Measurements from ENCODE around the gene GTF3C2.
"Not testable (repeated sequence)": the region's sequence is repeated elsewhere in the genome, so short reads cannot be mapped to it uniquely, and the experiment has no call there.

Gene GTF3C2

GRCh38 chr2:27320958-27321543 lies 35.5 kb downstream of the GTF3C2 start:
- peak; percentile 55 to 80 (median 66) for DNase-seq

DNA sequence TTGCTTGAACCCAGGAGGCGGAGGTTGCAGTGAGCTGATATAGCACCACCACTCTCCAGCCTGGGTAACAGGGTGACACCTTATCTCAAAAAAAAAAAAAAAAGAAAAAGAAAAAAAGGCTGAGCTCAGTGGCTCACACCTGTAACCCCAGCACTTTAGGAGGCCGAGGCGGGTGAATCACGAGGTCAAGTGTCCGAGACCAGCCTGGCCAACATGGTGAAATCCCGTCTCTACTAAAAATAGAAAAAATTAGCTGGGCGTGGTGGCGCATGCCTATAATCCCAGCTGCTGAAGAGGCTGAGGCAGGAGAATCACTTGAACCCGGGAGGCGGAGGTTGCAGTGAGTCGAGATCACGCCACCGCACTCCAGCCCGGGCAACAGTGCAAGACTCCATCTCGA lies 36.7 kb downstream of the GTF3C2 start:
- not testable (repeated sequence) for DNase-seq

GRCh38 chr2:27316655-27317412 lies 39.7 kb downstream of the GTF3C2 start:
- DNase-seq, result peak in 2 of 4 experiments; percentile 21 to 30

DNA sequence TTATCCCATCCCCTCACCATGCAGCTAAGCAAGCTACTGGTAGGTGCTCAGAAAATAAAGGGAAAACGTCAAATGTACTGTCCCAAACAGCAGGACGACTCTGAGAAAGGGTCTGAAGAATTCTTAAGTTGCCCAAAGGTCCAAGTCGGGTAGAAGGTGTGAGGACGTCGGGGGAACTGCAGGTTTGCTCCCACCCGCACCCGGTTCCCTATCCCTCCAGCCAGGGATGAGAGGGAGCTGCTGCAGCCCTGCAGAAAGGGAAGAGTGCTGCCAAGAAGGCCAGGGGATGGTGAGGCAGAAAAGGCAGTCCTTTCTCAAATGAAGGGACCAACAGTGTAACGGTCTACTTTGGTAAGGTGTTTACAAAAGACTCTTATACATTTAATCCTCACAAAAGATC lies 41.4 kb downstream of the GTF3C2 start:
- no peak for DNase-seq

DNA sequence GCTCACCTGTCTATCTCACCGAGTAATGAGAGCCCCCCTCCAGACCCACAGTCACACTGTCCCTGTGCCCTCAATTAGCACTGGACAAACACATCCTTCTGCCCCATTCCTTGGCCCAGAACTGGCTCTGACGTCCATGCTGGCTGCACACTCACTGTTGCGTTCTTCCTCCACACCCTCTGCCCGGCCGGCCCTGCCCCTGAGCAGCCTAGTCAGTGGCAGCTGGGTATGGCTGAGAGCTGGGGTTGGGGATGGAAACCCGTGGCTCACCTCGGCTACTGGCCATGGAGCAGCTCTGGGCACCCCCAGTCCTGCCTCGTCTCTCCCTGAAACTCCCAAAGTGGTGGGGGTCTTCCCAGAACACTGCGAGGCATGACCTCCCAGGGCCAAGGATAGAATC lies 41.9 kb downstream of the GTF3C2 start:
- no peak for DNase-seq

- no peak for DNase-seq
Measured at GRCh38 chr2:27313882-27314645, 42.5 kb downstream of the GTF3C2 start.

DNA sequence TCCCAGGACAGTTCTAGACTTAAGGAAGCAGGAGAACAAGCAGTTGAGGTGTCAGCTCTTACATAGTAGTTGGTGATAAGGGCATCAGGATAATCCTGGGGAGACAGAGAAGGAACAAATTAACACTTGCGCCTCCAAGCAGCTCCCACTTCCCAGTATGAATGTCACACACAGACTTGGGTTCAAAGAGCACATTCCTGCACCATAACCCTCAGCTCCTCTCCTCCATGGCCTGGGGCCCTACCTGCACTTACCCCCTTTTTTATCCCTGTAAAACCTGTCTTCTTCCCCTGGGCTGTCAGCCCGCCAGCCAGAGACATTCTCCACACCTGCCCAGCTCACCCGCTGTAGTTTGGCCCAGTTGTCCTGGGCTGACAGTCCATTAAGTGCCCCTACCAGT lies 44.4 kb downstream of the GTF3C2 start:
- no peak for DNase-seq

GRCh38 chr2:27309651-27310050 lies 46.9 kb downstream of the GTF3C2 start:
- DNase-seq, result no peak

GRCh38 chr2:27308359-27308881 lies 48.1 kb downstream of the GTF3C2 start, which contains the start of gene UCN:
Gene UCN (minus strand): TSS chr2:27308445. CDS start chr2:27307895, 550 bp downstream.
- DNase-seq, result peak in 1 of 4 experiments; percentile 10

GRCh38 chr2:27307545-27308358 lies 48.8 kb downstream of the GTF3C2 start:
- DNase-seq, result peak in 1 of 4 experiments; percentile 20

DNA sequence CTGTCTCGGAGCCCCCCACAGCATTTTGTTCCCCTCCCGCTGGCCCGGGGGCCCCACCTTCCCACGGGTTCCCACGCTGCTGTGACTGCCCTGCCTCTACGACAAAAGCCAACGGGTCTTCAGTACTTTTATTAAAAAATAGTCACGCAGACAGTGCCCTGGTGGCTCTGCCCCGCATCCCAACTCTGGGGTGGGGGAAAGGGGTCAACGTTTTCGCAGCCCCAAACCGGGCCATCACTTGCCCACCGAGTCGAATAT lies 49.3 kb downstream of the GTF3C2 start:
- no peak for DNase-seq

DNA sequence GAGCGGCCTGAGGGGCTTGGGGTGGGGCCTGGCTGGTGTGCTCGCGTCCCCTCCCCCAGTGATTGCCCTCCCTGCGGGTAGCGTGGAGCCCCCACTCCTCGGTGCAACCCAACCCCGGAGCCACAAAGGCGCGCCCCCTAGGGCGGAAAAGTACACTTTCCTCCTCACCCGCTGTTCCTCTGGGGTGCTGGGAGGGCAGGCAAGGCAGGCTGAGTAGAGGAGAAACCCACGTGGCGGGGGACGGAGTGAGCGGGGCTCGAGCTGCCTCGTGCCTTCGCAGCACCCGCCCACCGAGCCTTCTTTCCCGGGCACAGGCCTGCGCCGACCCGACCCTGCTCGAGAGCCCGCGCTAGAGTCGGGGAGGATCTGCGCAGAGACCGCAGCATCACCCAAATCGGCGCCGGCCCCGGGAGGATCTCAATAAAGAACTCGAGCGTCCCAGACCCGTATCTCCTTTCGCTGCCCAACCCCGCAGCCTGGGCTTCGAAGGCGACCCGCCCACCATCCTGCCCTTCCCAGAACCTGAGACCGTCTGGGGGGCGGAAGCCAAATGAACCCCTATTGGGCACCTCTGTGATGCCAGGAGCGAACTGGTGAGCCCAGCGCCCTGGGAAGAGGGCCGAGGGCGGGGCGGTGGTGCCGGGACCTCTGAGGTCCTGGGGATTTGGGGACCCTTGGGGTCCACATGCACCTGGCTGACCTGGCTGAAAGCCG lies 49.8 kb downstream of the GTF3C2 start:
- peak in 2 of 4 experiments; percentile 32 to 55 for DNase-seq

DNA sequence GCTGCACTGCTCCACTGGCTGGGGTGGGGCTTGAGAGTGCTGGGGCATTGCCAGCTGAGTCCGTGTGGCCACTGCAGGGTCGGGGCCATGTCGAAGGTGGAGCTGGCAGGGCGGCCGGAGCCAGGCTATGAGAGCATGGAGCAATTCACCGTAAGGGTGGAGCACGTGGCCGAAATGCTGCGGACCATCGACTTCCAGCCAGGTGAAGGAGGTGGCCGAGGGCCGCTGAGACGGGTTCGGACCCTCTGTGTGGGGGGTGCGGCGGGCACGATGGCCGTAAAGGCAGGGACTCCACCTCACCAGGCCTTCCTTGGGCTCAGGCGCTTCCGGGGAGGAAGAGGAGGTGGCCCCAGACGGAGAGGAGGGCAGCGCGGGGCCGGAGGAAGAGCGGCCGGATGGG lies 50.4 kb downstream of the GTF3C2 start:
- no peak for DNase-seq

DNA sequence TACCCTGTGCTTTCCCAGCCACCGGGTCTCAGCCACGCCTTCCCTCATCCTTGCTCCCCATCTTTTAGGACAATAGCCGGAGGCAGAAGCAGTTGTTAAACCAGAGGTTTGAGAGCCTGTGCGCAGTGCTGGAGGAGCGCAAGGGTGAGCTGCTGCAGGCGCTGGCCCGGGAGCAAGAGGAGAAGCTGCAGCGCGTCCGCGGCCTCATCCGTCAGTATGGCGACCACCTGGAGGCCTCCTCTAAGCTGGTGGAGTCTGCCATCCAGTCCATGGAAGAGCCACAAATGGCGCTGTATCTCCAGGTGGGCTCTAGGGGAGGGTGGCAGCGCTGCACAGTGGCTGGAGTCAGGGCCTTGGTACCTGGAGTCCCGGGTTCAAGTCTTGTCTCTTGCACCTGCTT lies 51.0 kb downstream of the GTF3C2 start:
- DNase-seq, result no peak

GRCh38 chr2:27304488-27305240 lies 51.9 kb downstream of the GTF3C2 start:
- no peak for DNase-seq

DNA sequence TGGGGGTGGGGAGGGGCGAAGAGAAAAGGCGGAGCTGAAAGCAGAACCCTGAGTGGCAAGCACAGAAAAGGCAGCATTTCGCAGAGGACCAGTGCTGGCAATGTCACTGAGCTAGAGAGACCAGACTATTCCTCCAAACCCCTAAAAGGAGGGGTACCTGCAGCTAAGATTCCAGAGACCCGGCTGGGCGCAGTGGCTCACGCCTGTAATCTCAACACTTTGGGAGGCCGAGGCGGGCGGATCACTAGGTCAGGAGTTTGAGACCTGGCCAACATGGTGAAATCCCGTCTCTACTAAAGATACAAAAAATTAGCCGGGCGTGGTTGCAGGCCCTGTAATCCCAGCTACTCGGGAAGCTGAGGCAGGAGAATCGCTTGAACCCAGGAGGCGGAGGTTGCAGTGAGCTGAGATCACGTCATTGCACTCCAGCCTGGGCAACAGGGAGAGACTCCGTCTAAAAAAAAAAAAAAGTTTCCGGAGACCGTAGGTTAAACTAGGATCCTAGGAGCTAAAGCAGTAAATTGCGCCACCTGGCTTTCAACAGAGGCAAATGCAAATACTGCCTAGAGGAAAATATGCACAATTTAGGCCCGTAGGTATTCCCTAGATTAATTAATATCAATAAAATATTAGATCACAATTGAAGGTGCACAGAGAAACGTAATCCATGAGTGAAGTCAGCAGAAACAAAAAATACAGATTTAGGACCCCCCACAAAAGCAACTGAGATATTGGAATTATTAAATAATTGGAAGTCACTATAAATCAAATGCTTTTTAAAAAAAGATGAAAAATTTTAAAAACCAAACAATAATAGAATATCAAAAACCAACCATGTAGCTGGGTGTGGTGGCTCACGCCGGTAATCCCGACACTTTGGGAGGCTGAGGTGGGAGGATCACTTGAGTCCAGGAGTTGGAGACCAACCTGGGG lies 53.2 kb downstream of the GTF3C2 start:
- peak; percentile 78 to 92 (median 86) for DNase-seq

GRCh38 chr2:27300606-27301005 lies 56.0 kb downstream of the GTF3C2 start:
- not testable (repeated sequence) for DNase-seq

DNA sequence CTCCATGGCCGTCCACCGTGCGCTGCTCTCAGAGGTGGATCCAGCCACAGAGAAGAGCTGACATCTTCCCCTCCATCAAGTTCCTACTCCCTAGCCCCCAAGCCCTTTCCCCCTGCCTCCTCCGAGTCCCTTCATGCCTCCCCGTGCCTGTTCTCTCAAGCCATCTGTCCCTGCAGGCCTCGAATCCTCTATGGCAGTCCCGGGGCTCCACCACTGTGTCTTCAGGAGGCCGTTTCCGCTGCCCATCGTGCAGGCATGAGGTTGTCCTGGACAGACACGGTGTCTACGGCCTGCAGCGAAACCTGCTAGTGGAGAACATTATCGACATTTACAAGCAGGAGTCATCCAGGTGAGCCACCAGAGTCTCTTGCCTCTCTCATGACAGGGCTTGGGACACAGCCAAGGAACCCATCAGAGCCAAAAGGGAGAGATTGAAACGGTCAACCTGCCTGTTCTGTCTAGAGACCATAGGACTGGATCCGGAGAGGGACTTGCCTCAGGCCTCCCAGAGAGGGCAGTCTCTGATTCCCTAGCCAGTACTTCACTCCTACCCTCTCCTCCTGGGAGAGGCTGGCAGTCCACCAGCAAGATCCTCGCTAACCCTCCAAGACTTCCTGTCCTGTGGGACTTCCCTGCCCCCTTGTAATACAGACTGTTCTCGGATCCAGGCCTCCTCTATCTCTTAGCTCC lies 58.0 kb downstream of the GTF3C2 start:
- DNase-seq, result no peak

GRCh38 chr2:27297195-27297594 lies 59.4 kb downstream of the GTF3C2 start:
- DNase-seq, result no peak
